DOHH2 (cell line): ENCODE data around the gene ALK.

ENCODE experiments used
- H3F3A ChIP-seq: fragments of 200-600 bp; sonication (generic), shearing (Covaris generic); 2 replicates; pipeline ENCODE4 v1.6.0; 2016; ENCODE audit warnings: antibody characterized with exemption, mild to moderate bottlenecking; ENCODE audit not compliant: control insufficient read depth, insufficient read depth
- H3K27ac ChIP-seq: fragments of 200-600 bp; sonication (generic); 2 replicates; pipeline ENCODE4 v1.5.1; 2014; ENCODE audit warnings: low read depth, mild to moderate bottlenecking, low read length, moderate library complexity
- H3K27me3 ChIP-seq: fragments of 200-600 bp; sonication (generic); 2 replicates; pipeline ENCODE4 v1.6.1; 2014; ENCODE audit warnings: mild to moderate bottlenecking, low read length, mixed read lengths; ENCODE audit not compliant: control insufficient read depth
- H3K36me3 ChIP-seq: fragments of 200-600 bp; sonication (generic); 2 replicates; pipeline ENCODE4 v1.6.1; 2014; ENCODE audit warnings: mild to moderate bottlenecking, low read length, moderate library complexity, mixed read lengths; ENCODE audit not compliant: control insufficient read depth
- H3K4me1 ChIP-seq: fragments of 200-600 bp; sonication (generic); 2 replicates; pipeline ENCODE4 v1.6.1; 2014; ENCODE audit warnings: mild to moderate bottlenecking, low read length, mixed read lengths; ENCODE audit not compliant: control insufficient read depth
- H3K4me2 ChIP-seq: fragments of 200-600 bp; sonication (generic); 2 replicates; pipeline ENCODE4 v1.6.0; 2014; ENCODE audit warnings: mild to moderate bottlenecking, low read length, moderate library complexity
- H3K4me3 ChIP-seq: fragments of 200-600 bp; sonication (generic); 2 replicates; pipeline ENCODE4 v1.5.1; 2014; ENCODE audit warnings: mild to moderate bottlenecking, low read length, mixed read lengths
- H3K79me2 ChIP-seq: fragments of 200-600 bp; sonication (generic); 2 replicates; pipeline ENCODE4 v1.6.1; 2014; ENCODE audit warnings: mild to moderate bottlenecking, low read length, mixed read lengths; ENCODE audit not compliant: control insufficient read depth
- H3K9me2 ChIP-seq: fragments of 200-600 bp; sonication (generic); replicated peaks from 2 replicates; pipeline ENCODE4 v1.6.1; 2014; ENCODE audit warnings: mild to moderate bottlenecking, low read length, mixed read lengths; ENCODE audit not compliant: control insufficient read depth
- H3K9me3 ChIP-seq: fragments of 200-600 bp; sonication (generic); 2 replicates; pipeline ENCODE4 v1.6.1; 2014; ENCODE audit warnings: antibody characterized with exemption, low read length, mixed read lengths; ENCODE audit not compliant: control insufficient read depth, insufficient read depth
- H4K20me1 ChIP-seq: fragments of 200-600 bp; sonication (generic); 2 replicates; pipeline ENCODE4 v1.6.0; 2014; ENCODE audit warnings: low read depth, mild to moderate bottlenecking, antibody characterized with exemption, low read length, moderate library complexity; ENCODE audit not compliant: control insufficient read depth, insufficient read depth
- EZH2phosphoT487 ChIP-seq: fragments of 200-600 bp; sonication (generic); IDR thresholded peaks from 2 replicates; pipeline ENCODE4 v1.6.1; 2017; ENCODE audit warnings: borderline replicate concordance, mild to moderate bottlenecking, antibody characterized with exemption, low read length, moderate library complexity, mixed read lengths
- TF ChIP-seq, protein P1 (sequence below): fragments of 200-600 bp; sonication (generic); IDR thresholded peaks from one replicate; pipeline ENCODE4 v1.5.1; 2014; ENCODE audit warnings: antibody characterized with exemption, mild to moderate bottlenecking, low read depth, low read length; ENCODE audit not compliant: poor library complexity, severe bottlenecking

Gene ALK

DNA sequence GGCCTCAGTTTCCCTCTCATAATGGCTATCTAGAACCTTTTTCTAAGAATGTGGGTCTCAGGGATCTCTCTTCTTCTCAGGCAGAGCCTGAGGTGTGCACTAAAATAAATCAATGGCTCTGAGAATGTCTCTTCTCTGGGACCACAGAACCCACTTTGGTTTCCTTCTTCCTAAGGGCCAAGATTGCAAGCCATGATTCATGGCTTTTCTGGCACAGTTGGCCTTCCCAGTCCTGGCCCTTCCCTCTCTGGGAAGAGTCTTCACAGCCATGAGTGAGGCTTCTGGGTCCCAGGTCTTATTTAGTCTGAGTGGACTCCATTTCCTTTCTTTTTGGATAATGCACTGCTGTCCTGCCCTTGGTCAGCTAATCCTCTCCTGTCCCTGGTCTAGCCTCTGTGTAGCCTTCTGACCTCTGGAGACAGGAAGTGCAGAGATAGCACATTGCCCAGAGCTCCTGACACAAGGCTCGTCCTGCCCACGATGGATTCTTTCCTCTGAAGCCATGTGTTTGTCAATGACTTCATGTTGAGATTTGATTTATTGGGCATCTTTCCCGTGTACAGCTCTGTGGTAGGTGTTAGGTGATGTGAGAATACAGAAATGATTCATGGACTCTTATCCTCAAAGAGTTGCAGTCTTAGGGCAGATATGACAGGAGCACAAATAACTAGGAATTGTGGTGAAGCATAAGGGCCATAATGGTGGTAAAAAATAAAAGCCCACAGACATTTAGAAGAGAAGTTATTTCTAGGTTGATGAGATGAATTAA, 561.2 kb downstream of the ALK start:
- no peaks in the 10 kb centered on the region for H3K9me3 ChIP-seq
- H3K9me2 ChIP-seq = no peaks in the 10 kb centered on the region
- H3K79me2 ChIP-seq = no peaks in the 10 kb centered on the region
- H3K36me3 ChIP-seq = no peaks in the 10 kb centered on the region
- no peak overlapping the region for H3K4me3 ChIP-seq
- no peak for TF ChIP-seq EZH2phosphoT487
- TF ChIP-seq, protein P1, sequence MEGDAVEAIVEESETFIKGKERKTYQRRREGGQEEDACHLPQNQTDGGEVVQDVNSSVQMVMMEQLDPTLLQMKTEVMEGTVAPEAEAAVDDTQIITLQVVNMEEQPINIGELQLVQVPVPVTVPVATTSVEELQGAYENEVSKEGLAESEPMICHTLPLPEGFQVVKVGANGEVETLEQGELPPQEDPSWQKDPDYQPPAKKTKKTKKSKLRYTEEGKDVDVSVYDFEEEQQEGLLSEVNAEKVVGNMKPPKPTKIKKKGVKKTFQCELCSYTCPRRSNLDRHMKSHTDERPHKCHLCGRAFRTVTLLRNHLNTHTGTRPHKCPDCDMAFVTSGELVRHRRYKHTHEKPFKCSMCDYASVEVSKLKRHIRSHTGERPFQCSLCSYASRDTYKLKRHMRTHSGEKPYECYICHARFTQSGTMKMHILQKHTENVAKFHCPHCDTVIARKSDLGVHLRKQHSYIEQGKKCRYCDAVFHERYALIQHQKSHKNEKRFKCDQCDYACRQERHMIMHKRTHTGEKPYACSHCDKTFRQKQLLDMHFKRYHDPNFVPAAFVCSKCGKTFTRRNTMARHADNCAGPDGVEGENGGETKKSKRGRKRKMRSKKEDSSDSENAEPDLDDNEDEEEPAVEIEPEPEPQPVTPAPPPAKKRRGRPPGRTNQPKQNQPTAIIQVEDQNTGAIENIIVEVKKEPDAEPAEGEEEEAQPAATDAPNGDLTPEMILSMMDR = no peak
- H4K20me1 ChIP-seq = no peaks in the 10 kb centered on the region
- H3K4me1 ChIP-seq = no peaks in the 10 kb centered on the region
- no peaks in the 10 kb centered on the region; the same call in 1 of the 2 replicates for H3K27me3 ChIP-seq
- H3K4me2 ChIP-seq = no peak overlapping the region
- H3F3A ChIP-seq = no peaks in the 10 kb centered on the region
- H3K27ac ChIP-seq = no peak overlapping the region

DNA sequence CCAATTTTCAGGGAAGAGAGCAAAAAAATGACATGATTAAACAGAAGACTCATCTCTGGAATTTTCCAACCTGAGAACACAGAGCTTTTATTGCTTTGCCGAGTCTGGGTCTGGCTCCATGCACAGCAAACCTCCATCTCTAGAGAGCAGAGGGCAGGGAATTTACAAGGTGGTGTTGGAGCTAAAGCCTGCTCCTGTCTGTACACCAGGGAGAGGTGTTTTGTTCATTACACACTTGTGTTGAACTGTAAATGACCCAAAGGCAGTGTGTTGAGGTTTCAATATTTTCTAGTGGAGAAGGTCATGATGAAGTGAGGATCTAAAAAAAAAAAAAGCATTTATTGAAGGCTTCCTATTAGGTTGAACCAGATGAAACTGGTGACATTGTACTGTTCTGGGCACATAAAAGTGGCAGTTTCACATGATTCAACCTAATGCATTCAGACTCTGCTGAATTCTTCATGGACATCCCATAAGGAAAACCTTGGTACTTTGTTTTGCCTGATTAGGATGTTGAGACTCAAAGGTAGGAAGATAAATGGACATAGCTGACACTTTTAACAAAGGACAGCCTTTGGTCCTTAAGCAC, 567.9 kb downstream of the ALK start:
- Histone ChIP-seq H3K4me3 (no peak overlapping the region), H3K4me1 (no peaks in the 10 kb centered on the region), H3K27ac (no peak overlapping the region), H3K9me2 (no peaks in the 10 kb centered on the region), H3K36me3 (no peaks in the 10 kb centered on the region), H3K4me2 (no peak overlapping the region), H4K20me1 (no peaks in the 10 kb centered on the region), H3K27me3 (no peaks in the 10 kb centered on the region), H3F3A (no peaks in the 10 kb centered on the region), H3K9me3 (no peaks in the 10 kb centered on the region), H3K79me2 (no peaks in the 10 kb centered on the region)
- TF ChIP-seq EZH2phosphoT487 = no peak
- TF ChIP-seq, protein P1 = no peak

DNA sequence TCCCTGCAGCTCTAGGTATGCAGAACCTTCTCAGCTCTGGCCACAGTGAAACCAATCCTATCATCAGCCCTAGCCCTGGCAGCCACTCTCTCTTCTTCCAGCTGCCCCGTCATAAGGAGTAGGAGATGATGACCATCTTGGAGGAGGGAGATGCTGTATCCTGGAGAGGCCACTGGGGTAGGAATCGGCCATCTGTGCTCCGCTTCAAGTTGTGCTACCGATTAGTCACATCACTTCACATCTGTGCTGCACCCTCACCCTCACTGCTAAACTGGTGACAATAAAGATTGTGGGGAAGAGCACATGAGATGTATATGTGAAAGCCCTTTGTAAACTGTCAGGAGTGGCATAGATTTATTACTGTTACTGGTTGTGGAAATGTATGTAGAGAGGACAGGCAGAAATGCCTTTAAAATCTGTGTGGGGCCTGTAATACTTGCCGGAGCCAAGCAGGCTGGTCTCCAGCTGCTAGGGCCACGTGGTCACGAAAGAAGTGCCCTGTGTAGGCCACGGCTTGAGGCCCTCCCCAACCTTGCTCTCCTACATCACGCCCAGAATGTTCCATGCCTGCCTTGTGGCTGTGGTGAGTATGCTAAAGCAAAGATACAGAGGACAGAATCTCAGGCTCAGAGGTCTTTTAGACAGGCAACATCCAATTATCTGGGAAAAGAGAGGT, 569.3 kb downstream of the ALK start:
- Histone ChIP-seq H3K79me2 (no peaks in the 10 kb centered on the region), H4K20me1 (no peaks in the 10 kb centered on the region), H3K4me2 (no peak overlapping the region), H3K4me3 (no peak overlapping the region), H3K36me3 (no peaks in the 10 kb centered on the region), H3K4me1 (no peaks in the 10 kb centered on the region), H3K27me3 (0 out of 2 replicates have a peak, but pooled peaks cover 2% of the 10 kb centered on the region), H3K27ac (no peak overlapping the region), H3K9me2 (no peaks in the 10 kb centered on the region), H3K9me3 (no peaks in the 10 kb centered on the region), H3F3A (no peaks in the 10 kb centered on the region)
- TF ChIP-seq EZH2phosphoT487 = no peak
- TF ChIP-seq, protein P1 = no peak
